Breast epithelium (tissue), 4 donors: ENCODE data around the gene YLPM1. TPM values are rescaled to one million over a fixed set of nuclear protein-coding genes. Genes with fewer than 3 reads are reported as not detected.
A peak's percentile ranks its signal among the peaks of the same experiment; 100 is the strongest.

Experiments used
- DNase-seq, 2 donors: peaks; one replicate each; pipeline ENCODE4 v3.0.0-alpha.2; 2019; ENCODE audit warnings: low spot score in 2 of 2
- H3K27ac ChIP-seq, 2 donors: fragments of 200-600 bp; sonication (generic) in 1 of 2; one replicate each; pipeline ENCODE4 v1.5.1; 2016 to 2019; ENCODE audit warnings: mild to moderate bottlenecking in 1 of 2
- H3K27me3 ChIP-seq, 2 donors: fragments of 200-600 bp; sonication (generic) in 1 of 2; one replicate each; pipeline versions ENCODE4 v1.5.1 to v1.6.0; 2017 to 2019; ENCODE audit warnings: control low read depth in 1 of 2, mild to moderate bottlenecking in 1 of 2
- H3K36me3 ChIP-seq: fragments of 200-600 bp; one replicate; pipeline ENCODE4 v1.5.1; 2019
- H3K4me1 ChIP-seq, 2 donors: fragments of 200-600 bp; sonication (generic); one replicate each; pipeline ENCODE4 v1.5.1; 2016 to 2019; ENCODE audit warnings: control low read depth in 1 of 2
- H3K4me3 ChIP-seq, 3 donors: fragments of 200-600 bp; sonication (generic); 1 replicate in 2 of 3; 2 replicates in 1 of 3; pipeline ENCODE4 v1.5.1; 2016 to 2019; ENCODE audit warnings: mild to moderate bottlenecking in 3 of 3, moderate library complexity in 2 of 3
- H3K9me3 ChIP-seq, 2 donors: fragments of 200-600 bp; sonication (generic) in 1 of 2; one replicate each; pipeline ENCODE4 v1.5.1; 2016 to 2019; ENCODE audit warnings: control low read depth in 1 of 2
- CTCF ChIP-seq, 3 donors: fragments of 450-650 bp; IDR thresholded peaks; one replicate each; pipeline ENCODE4 v1.5.1; 2016 to 2017; ENCODE audit warnings: antibody characterized with exemption in 3 of 3, mild to moderate bottlenecking in 3 of 3, moderate library complexity in 3 of 3
- POLR2A ChIP-seq: fragments of 450-650 bp; IDR thresholded peaks from one replicate; pipeline ENCODE4 v1.6.1; 2016; ENCODE audit warnings: antibody characterized with exemption, mild to moderate bottlenecking, moderate library complexity
- POLR2AphosphoS5 ChIP-seq, 3 donors: sonication (generic); formaldehyde crosslinking; IDR thresholded peaks; one replicate each; pipeline ENCODE4 v1.6.1; 2017; ENCODE audit warnings: antibody characterized with exemption in 3 of 3
- intact Hi-C: fragments of 100-400 bp; cut with DNase I; formaldehyde crosslinking; loops from one replicate; pipeline ENCODE4 v1.15.1; 2023; ENCODE audit warnings: low total_unique reads
- total RNA-seq, 3 donors: library from RNA; depleted of rRNA; stranded (reverse); fragments of >200 nt; gene quantifications; one replicate each; pipeline ENCODE4 v1.1.0, GENCODE V29; 2016

YLPM1 gene
- total RNA-seq, 3 donors from 2014 or later = 50.9 to 97.0 (median 79.6) TPM

- TF ChIP-seq POLR2AphosphoS5 (IDR thresholded peaks at IDR 0.05) (no peak), CTCF (IDR thresholded peaks at IDR 0.05) (no peak), POLR2A (no peak)
- no peak for DNase-seq
- intact Hi-C loops = no loop called here
- Histone ChIP-seq H3K27ac (no peak overlapping the region), H3K36me3 (no peaks in the 10 kb centered on the region), H3K4me3 (no peak overlapping the region), H3K27me3 (no peaks in the 10 kb centered on the region), H3K4me1 (no peaks in the 10 kb centered on the region), H3K9me3 (no peaks in the 10 kb centered on the region)
These were observed 37.7 kb downstream of the YLPM1 start for GRCh38 chr14:74800780-74801179.

GRCh38 chr14:74801396-74801795 is 38.3 kb downstream of the YLPM1 start:
- intact Hi-C loops = no loop called here

GRCh38 chr14:74804219-74804825 is 41.2 kb downstream of the YLPM1 start:
- no peaks in the 10 kb centered on the region for H3K4me1 ChIP-seq
- intact Hi-C loops = no loop called here
- DNase-seq = no peak
- H3K27me3 ChIP-seq = no peaks in the 10 kb centered on the region
- H3K9me3 ChIP-seq = no peaks in the 10 kb centered on the region
- no peaks in the 10 kb centered on the region for H3K36me3 ChIP-seq
- peak in 2 of 3 donors; percentile 46 to 59 for TF ChIP-seq CTCF (IDR thresholded peaks at IDR 0.05)
- no peak for TF ChIP-seq POLR2AphosphoS5 (IDR thresholded peaks at IDR 0.05)
- no peak overlapping the region for H3K27ac ChIP-seq
- H3K4me3 ChIP-seq = no peak overlapping the region

More at GRCh38 chr14:74801396-74801795, 38.3 kb downstream of the YLPM1 start:
- no peaks in the 10 kb centered on the region for H3K36me3 ChIP-seq
- no peaks in the 10 kb centered on the region for H3K27me3 ChIP-seq
- no peak overlapping the region for H3K4me3 ChIP-seq
- no peak overlapping the region for H3K27ac ChIP-seq
- no peaks in the 10 kb centered on the region for H3K4me1 ChIP-seq
- DNase-seq = no peak
- H3K9me3 ChIP-seq = no peaks in the 10 kb centered on the region
- no peak for TF ChIP-seq POLR2A
- no peak for TF ChIP-seq CTCF (IDR thresholded peaks at IDR 0.05)
- TF ChIP-seq POLR2AphosphoS5 (IDR thresholded peaks at IDR 0.05) = no peak

GRCh38 chr14:74807853-74808545 is 44.9 kb downstream of the YLPM1 start:
- no peaks in the 10 kb centered on the region for H3K27me3 ChIP-seq
- no peak overlapping the region for H3K27ac ChIP-seq
- H3K9me3 ChIP-seq = no peaks in the 10 kb centered on the region
- no peak for DNase-seq
- H3K4me1 ChIP-seq = no peaks in the 10 kb centered on the region
- H3K4me3 ChIP-seq = no peak overlapping the region
- H3K36me3 ChIP-seq = no peaks in the 10 kb centered on the region
- TF ChIP-seq CTCF (IDR thresholded peaks at IDR 0.05) (no peak), POLR2A (no peak), POLR2AphosphoS5 (IDR thresholded peaks at IDR 0.05) (no peak)
- intact Hi-C loops = no loop called here

- Histone ChIP-seq H3K9me3 (no peaks in the 10 kb centered on the region), H3K36me3 (peaks cover 12% of the 10 kb centered on the region), H3K27me3 (no peaks in the 10 kb centered on the region), H3K4me3 (no peak overlapping the region), H3K4me1 (no peaks in the 10 kb centered on the region), H3K27ac (no peak overlapping the region)
- no peak for DNase-seq
- TF ChIP-seq POLR2A (no peak), CTCF (IDR thresholded peaks at IDR 0.05) (no peak), POLR2AphosphoS5 (IDR thresholded peaks at IDR 0.05) (no peak)
- intact Hi-C loops = loop anchor here (2.0 kb wide), 1 partner anchor 17 kb away; no protein-coding TSS in a partner anchor
These were observed 53.0 kb downstream of the YLPM1 start for GRCh38 chr14:74816124-74816523.
